GM12878 (cell line): ENCODE measurements around the gene C20orf96. TPM values are rescaled to one million over a fixed set of nuclear protein-coding genes. Genes with fewer than 3 reads are reported as not detected.

Experiments used
- ATAC-seq: fragments of 200-7000 bp; cut with Tn5 transposase; 3 replicates; pipeline ENCODE4 v1.9.1; 2020; ENCODE audit warnings: mild to moderate bottlenecking, moderate library complexity
- BruUV-seq: library from RNA; stranded (reverse); fragments of 400-500 nt; replicated peaks from 2 replicates; lab custom pipeline; 2021; lab: Mats Ljungman, UMichigan
- CTCF ChIA-PET: fragments of 300-600 bp; sonication (Branson Sonifier 250); formaldehyde crosslinking; extraction: SDS; loops from one replicate; lab custom pipeline; 2021; ENCODE audit warnings: inconsistent platforms; lab: Yijun Ruan, JAX
- POLR2A ChIA-PET: fragments of 350-600 bp; formaldehyde crosslinking; extraction: SDS; loops from one replicate; lab custom pipeline; 2021; ENCODE audit warnings: inconsistent platforms; lab: Charles Lee
- RAD21 ChIA-PET: fragments of 300-600 bp; sonication (Branson Sonifier 250); formaldehyde crosslinking; loops from one replicate; lab custom pipeline; 2023; ENCODE audit warnings: antibody characterized with exemption; ENCODE audit not compliant: unreplicated experiment; lab: Charles Lee
- SMC1A ChIA-PET: fragments of 300-600 bp; sonication (Branson Sonifier 250); formaldehyde crosslinking; loops from one replicate; lab custom pipeline; 2023; ENCODE audit not compliant: unreplicated experiment, uncharacterized antibody; lab: Charles Lee
- DNase-seq: peaks from one replicate; pipeline ENCODE4 v3.0.0-alpha.2; 2011; ENCODE audit warnings: low read depth, low spot score
- FAIRE-seq: peaks from 3 replicates; lab custom pipeline; 2011; peaks lifted over from hg19 to GRCh38; lab: Jason Lieb, UNC
- H2AFZ ChIP-seq: 2 replicates; pipeline ENCODE4 v1.6.0; 2011; ENCODE audit warnings: low read depth, low read length, control low read depth; ENCODE audit not compliant: control insufficient read depth
- H3K27ac ChIP-seq: 2 replicates; pipeline ENCODE4 v1.5.1; 2011; ENCODE audit warnings: control low read depth; ENCODE audit not compliant: control insufficient read depth, insufficient read depth
- H3K27me3 ChIP-seq, 2 experiments: replicated peaks in 1 of 2; 2 replicates each; pipeline versions ENCODE4 v1.6.0 to v1.6.1; 2011; ENCODE audit warnings: low read length in 1 of 2; ENCODE audit not compliant: control insufficient read depth in 2 of 2, insufficient read depth in 2 of 2
- H3K36me3 ChIP-seq, 2 experiments: 2 replicates each; pipeline ENCODE4 v1.5.1; 2011; ENCODE audit warnings: low read length in 1 of 2; ENCODE audit not compliant: control insufficient read depth in 2 of 2, insufficient read depth in 2 of 2
- H3K4me1 ChIP-seq: 2 replicates; pipeline ENCODE4 v1.6.1; 2011; ENCODE audit warnings: mild to moderate bottlenecking, low read length, moderate library complexity, mixed read lengths; ENCODE audit not compliant: control insufficient read depth, insufficient read depth
- H3K4me2 ChIP-seq: 2 replicates; pipeline ENCODE4 v1.6.0; 2011; ENCODE audit warnings: control low read depth; ENCODE audit not compliant: control insufficient read depth, insufficient read depth
- H3K4me3 ChIP-seq: fragments of 200-600 bp; sonication (generic); 2 replicates; pipeline ENCODE4 v1.5.1; 2016
- H3K79me2 ChIP-seq: 2 replicates; pipeline ENCODE4 v1.6.0; 2011; ENCODE audit warnings: low read length; ENCODE audit not compliant: control insufficient read depth, insufficient read depth
- H3K9ac ChIP-seq: 2 replicates; pipeline ENCODE4 v1.8.0; 2011; ENCODE audit warnings: low read length, control low read depth, mixed read lengths; ENCODE audit not compliant: control insufficient read depth, insufficient read depth
- H3K9me3 ChIP-seq: replicated peaks from 3 replicates; pipeline ENCODE4 v1.5.1; 2011; ENCODE audit warnings: mild to moderate bottlenecking, low read length; ENCODE audit not compliant: control insufficient read depth, insufficient read depth
- H4K20me1 ChIP-seq: 2 replicates; pipeline ENCODE4 v1.6.0; 2011; ENCODE audit not compliant: control insufficient read depth, insufficient read depth
- BHLHE40 ChIP-seq, 2 experiments: fragments of 450-650 bp in 1 of 2; IDR thresholded peaks; 2 replicates each; pipeline ENCODE4 v1.6.1; 2011 to 2017; ENCODE audit warnings: low read depth in 2 of 2, borderline replicate concordance in 1 of 2, improper control_type of control experiment in 1 of 2, low read length in 1 of 2, mild to moderate bottlenecking in 1 of 2
- CBX5 ChIP-seq: sonication (generic); IDR thresholded peaks from 2 replicates; pipeline ENCODE4 v1.6.1; 2016; ENCODE audit warnings: low read depth, moderate library complexity, mild to moderate bottlenecking, inconsistent platforms
- KAT2A ChIP-seq: conservative IDR thresholded peaks from 2 replicates; pipeline ENCODE4 v1.6.1; 2011; ENCODE audit warnings: low read depth, low read length; ENCODE audit not compliant: control insufficient read depth
- KLF5 ChIP-seq: fragments of 450-650 bp; IDR thresholded peaks from 2 replicates; pipeline ENCODE4 v1.6.1; 2014; ENCODE audit warnings: mild to moderate bottlenecking; ENCODE audit not compliant: partially characterized antibody
- NFXL1 ChIP-seq: fragments of 450-650 bp; IDR thresholded peaks from 2 replicates; pipeline ENCODE4 v1.6.1; 2017; ENCODE audit warnings: antibody characterized with exemption, mild to moderate bottlenecking, borderline replicate concordance
- RAD51 ChIP-seq: fragments of 450-650 bp; IDR thresholded peaks from 2 replicates; pipeline ENCODE4 v1.6.1; 2016; ENCODE audit warnings: moderate library complexity, mild to moderate bottlenecking, inconsistent platforms
- SMARCA5 ChIP-seq: fragments of 450-650 bp; IDR thresholded peaks from 2 replicates; pipeline ENCODE4 v1.6.1; 2017; ENCODE audit warnings: mild to moderate bottlenecking
- SUPT20H ChIP-seq: IDR thresholded peaks from 2 replicates; pipeline ENCODE4 v1.6.1; 2011; ENCODE audit warnings: low read depth, mild to moderate bottlenecking, low read length, moderate library complexity, borderline replicate concordance; ENCODE audit not compliant: control insufficient read depth
- YBX1 ChIP-seq: fragments of 450-650 bp; IDR thresholded peaks from 2 replicates; pipeline ENCODE4 v1.6.1; 2016; ENCODE audit warnings: antibody characterized with exemption
- WGBS: methylation state at CpG from one replicate; pipeline ENCODE4 v1.1.6; 2016; ENCODE audit warnings: low lambda C conversion rate; ENCODE audit not compliant: insufficient replicate concordance, insufficient coverage; ENCODE audit errors: missing lambda C conversion rate; 5-methylcytosine and 5-hydroxymethylcytosine counted together
- in situ Hi-C: fragments of 300-500 bp; cut with MboI; formaldehyde crosslinking; loops from 9 replicates; pipeline ENCODE4 v1.14.3; 2018; ENCODE audit warnings: mixed read lengths
- intact Hi-C: fragments of 100-400 bp; cut with micrococcal nuclease; formaldehyde crosslinking; loops from one replicate; pipeline ENCODE4 v1.14.2; 2022; ENCODE audit not compliant: unreplicated experiment
- polyA plus RNA-seq, 11 experiments: library from polyadenylated mRNA; depleted of rRNA in 4 of 11; unstranded in 6 of 11; stranded (reverse) in 5 of 11; fragments of >200 nt; fragmentation: Nextera tagmentation in 4 of 11; fragmentation: Illumina TruSeq in 1 of 11; extraction: Ambion mirVana in 4 of 11; extraction: Trizol in 1 of 11; gene quantifications; 1 replicate in 1 of 11; 2 replicates in 10 of 11; pipeline versions ENCODE4 v1.2.1 to v1.2.3, GENCODE V29; 2011 to 2016; ENCODE audit warnings: inconsistent platforms in 2 of 11, missing spikeins in 2 of 11, low read depth in 1 of 11
- total RNA-seq, 4 experiments: library from RNA; depleted of rRNA in 3 of 4; stranded (reverse); fragments of >200 nt in 3 of 4; fragmentation: Illumina TruSeq in 1 of 4; extraction: Trizol in 1 of 4; gene quantifications; 2 replicates each; pipeline versions ENCODE4 v1.2.1 to v1.2.3, GENCODE V29; 2013 to 2021
- TF ChIP-seq, protein P1 (sequence below): fragments of 450-650 bp; formaldehyde crosslinking; IDR thresholded peaks from 2 replicates; pipeline ENCODE4 v1.4.0; 2020; ENCODE audit warnings: mild to moderate bottlenecking, moderate library complexity

The C20orf96 gene
- total and polyA plus RNA-seq, 10 of the 15 experiments (the other 5 are each of a cell fraction or from before 2014, with no cell fraction given) = 1.4 to 8.6 (median 5.9) TPM

- no peaks in the 10 kb centered on the region; a peak in 1 of 4 replicates for H3K27me3 ChIP-seq
- no peaks in the 10 kb centered on the region for H3K79me2 ChIP-seq
- TF ChIP-seq SMARCA5 (no peak), CBX5 (no peak), YBX1 (no peak), KAT2A (no peak), RAD51 (no peak), SUPT20H (no peak), NFXL1 (no peak), BHLHE40 (IDR thresholded peaks at IDR 0.05; ENCODE audit: borderline replicate concordance in 1 of 2, low read depth in 2 of 2, low read length in 1 of 2) (no peak), KLF5 (no peak)
- TF ChIP-seq, protein P1, sequence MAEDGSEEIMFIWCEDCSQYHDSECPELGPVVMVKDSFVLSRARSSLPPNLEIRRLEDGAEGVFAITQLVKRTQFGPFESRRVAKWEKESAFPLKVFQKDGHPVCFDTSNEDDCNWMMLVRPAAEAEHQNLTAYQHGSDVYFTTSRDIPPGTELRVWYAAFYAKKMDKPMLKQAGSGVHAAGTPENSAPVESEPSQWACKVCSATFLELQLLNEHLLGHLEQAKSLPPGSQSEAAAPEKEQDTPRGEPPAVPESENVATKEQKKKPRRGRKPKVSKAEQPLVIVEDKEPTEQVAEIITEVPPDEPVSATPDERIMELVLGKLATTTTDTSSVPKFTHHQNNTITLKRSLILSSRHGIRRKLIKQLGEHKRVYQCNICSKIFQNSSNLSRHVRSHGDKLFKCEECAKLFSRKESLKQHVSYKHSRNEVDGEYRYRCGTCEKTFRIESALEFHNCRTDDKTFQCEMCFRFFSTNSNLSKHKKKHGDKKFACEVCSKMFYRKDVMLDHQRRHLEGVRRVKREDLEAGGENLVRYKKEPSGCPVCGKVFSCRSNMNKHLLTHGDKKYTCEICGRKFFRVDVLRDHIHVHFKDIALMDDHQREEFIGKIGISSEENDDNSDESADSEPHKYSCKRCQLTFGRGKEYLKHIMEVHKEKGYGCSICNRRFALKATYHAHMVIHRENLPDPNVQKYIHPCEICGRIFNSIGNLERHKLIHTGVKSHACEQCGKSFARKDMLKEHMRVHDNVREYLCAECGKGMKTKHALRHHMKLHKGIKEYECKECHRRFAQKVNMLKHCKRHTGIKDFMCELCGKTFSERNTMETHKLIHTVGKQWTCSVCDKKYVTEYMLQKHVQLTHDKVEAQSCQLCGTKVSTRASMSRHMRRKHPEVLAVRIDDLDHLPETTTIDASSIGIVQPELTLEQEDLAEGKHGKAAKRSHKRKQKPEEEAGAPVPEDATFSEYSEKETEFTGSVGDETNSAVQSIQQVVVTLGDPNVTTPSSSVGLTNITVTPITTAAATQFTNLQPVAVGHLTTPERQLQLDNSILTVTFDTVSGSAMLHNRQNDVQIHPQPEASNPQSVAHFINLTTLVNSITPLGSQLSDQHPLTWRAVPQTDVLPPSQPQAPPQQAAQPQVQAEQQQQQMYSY = no peak
- TF ChIP-seq, all 136 proteins: peak for 0
- ATAC-seq = no peak
- POLR2A ChIA-PET = no interaction called here
- Histone ChIP-seq H2AFZ (no peak overlapping the region), H3K4me1 (no peaks in the 10 kb centered on the region), H3K27ac (no peak overlapping the region), H4K20me1 (no peaks in the 10 kb centered on the region), H3K9me3 (no peaks in the 10 kb centered on the region), H3K9ac (no peak overlapping the region), H3K36me3 (no peaks in the 10 kb centered on the region), H3K4me3 (no peak overlapping the region), H3K4me2 (no peak overlapping the region)
- RAD21 ChIA-PET = no interaction called here
- WGBS = 29% methylated on average over 2 of the region's 2 CpGs
- in situ Hi-C loops (no loop called here), intact Hi-C loops (no loop called here)
- SMC1A ChIA-PET = interaction anchor here (1.8 kb wide), 1 partner anchor 69 kb away, joined by 3 read pairs; no protein-coding TSS in a partner anchor
- no peak for DNase-seq
- CTCF ChIA-PET = no interaction called here
- no peak for FAIRE-seq
- BruUV-seq = no TSS peak
Measured at GRCh38 chr20:259981-260380, 30.6 kb downstream of the C20orf96 start.
